ENCODE results near the gene EDDM13.
"Not testable (repeated sequence)": the region's sequence is repeated elsewhere in the genome, so short reads cannot be mapped to it uniquely, and the experiment has no call there.

EDDM13 gene

DNA sequence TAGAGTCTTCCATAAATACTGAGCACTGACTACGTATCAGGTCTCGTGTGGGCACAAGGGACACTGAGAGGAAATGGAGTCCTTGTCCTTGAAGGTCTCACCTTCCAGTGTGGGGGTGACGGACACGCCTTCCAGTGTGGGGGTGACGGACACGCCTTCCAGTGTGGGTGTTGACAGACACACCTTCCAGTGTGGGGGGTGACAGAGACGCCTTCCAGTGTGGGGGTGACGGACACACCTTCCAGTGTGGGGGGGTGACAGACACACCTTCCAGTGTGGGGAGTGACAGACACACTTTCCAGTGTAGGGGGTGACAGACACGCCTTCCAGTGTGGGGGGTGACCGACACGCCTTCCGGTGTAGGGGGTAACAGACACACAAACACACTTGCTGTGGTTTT, 14.3 kb upstream of the EDDM13 start:
- no peak for TF ChIP-seq CTCF (IDR thresholded peaks at IDR 0.05; ENCODE audit: low read depth, low read length)
- H3K4me3 ChIP-seq (ENCODE audit: low read depth, low read length) = no peak overlapping the region

- TF ChIP-seq CTCF (IDR thresholded peaks at IDR 0.05; ENCODE audit: low read depth, low read length) = no peak
Measured at GRCh38 chr19:56261145-56261544, 11.4 kb upstream of the EDDM13 start.

DNA sequence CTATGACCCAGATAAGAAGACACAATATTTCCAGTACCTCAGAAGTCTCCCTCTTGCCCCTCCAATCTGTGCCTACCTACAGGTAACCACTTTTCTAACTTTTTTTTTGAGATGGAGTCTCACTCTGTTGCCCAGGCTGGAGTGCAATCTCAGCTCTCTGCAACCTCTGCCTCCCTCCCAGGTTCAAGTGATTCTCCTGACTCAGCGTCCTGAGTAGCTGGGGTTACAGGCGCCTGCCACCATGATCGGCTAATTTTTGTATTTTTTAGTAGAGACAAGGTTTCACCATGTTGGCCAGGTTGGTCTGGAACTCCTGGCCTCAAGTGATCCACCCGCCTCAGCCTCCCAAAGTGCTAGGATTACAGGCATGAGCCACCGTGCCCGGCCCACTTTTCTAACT, 10.6 kb upstream of the EDDM13 start:
- not testable (repeated sequence) for H3K4me3 ChIP-seq (ENCODE audit: low read depth, low read length)

More at GRCh38 chr19:56261145-56261544, 11.4 kb upstream of the EDDM13 start:
- H3K4me3 ChIP-seq (ENCODE audit: low read depth, low read length) = no peak overlapping the region

DNA sequence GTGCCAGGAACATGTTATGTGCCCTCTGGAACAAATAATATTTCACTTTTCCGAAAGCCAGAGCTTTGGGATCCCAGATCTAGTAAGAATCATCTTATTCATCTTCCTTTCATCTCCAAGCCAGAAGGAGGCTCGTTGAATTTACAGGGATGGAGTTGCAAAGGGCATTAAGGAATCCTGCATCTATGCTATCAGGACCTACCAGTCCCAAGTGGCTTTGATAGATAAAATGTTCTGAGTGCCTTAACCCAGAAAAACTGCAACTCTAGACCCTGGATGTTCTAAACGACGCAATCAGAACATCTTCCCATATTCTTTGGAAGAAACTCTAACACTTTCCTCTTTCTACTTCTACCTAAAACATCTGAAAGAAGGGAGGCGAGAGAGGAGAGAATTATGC, 9.2 kb upstream of the EDDM13 start:
- H3K4me3 ChIP-seq (ENCODE audit: low read depth, low read length) = no peak overlapping the region
- TF ChIP-seq CTCF (IDR thresholded peaks at IDR 0.05; ENCODE audit: low read depth, low read length) = no peak

DNA sequence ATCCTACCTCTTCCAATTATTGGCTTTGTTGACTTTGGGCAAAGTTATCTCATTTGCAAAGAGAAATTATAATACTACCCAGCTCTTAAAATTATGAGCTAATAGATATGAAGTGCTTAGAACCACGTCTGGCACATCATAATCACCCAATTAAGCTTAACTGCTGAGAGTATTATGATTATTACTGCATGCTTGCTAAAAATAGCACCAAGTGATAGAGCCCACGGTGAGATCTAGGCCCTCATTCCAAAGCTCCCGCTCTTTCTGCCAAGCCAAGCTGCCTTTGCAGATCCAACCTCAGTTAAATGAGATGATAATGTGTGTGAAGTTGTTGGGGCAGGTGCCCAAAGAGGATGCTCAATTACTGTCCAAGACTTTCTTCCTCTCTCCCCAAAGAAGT, 6.5 kb upstream of the EDDM13 start:
- no peak overlapping the region for H3K4me3 ChIP-seq (ENCODE audit: low read depth, low read length)
- no peak for TF ChIP-seq CTCF (IDR thresholded peaks at IDR 0.05; ENCODE audit: low read depth, low read length)

DNA sequence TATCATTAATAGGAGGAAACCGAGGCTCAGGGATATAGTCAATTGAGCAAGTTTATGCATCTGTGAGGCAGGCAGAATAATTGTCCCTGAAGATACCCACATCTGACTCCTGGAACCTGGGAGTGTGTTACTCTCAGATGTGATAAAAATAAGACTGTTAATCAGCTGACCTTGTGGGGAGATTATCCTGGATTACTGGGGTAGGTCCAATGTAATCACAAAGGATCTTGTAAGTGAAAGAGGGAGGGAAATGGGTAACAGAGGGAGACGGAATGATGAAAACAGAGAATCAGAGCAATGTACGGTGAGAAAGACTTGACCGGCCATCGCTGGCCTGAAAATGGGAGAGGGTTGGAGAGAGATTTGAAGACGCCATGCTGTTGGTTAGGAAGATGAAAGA, 3.2 kb upstream of the EDDM13 start:
- TF ChIP-seq CTCF (IDR thresholded peaks at IDR 0.05; ENCODE audit: low read depth, low read length) = no peak
- H3K4me3 ChIP-seq (ENCODE audit: low read depth, low read length) = no peak overlapping the region

GRCh38 chr19:56270676-56271075, 1.9 kb upstream of the EDDM13 start:
- no peak overlapping the region for H3K4me3 ChIP-seq (ENCODE audit: low read depth, low read length)
- TF ChIP-seq CTCF (IDR thresholded peaks at IDR 0.05; ENCODE audit: low read depth, low read length) = no peak

GRCh38 chr19:56271151-56271550, 1.4 kb upstream of the EDDM13 start:
- no peak overlapping the region for H3K4me3 ChIP-seq (ENCODE audit: low read depth, low read length)
- no peak for TF ChIP-seq CTCF (IDR thresholded peaks at IDR 0.05; ENCODE audit: low read depth, low read length)
